ENCODE data around the gene AMN1.

- TF ChIP-seq CTCF (conservative IDR thresholded peaks at IDR 0.05; ENCODE audit: low read depth, low read length) = no peak
- no peak for TF ChIP-seq MXI1 (IDR thresholded peaks at IDR 0.05; ENCODE audit: borderline replicate concordance, low read depth, low read length)
- TF ChIP-seq POLR2A (IDR thresholded peaks at IDR 0.05; ENCODE audit: low read depth, low read length) = no peak
- TF ChIP-seq RFX5 (IDR thresholded peaks at IDR 0.05; ENCODE audit: low read depth, low read length) = no peak
- no peak for TF ChIP-seq BHLHE40 (IDR thresholded peaks at IDR 0.05; ENCODE audit: low read depth, low read length)
- TF ChIP-seq RAD21 (IDR thresholded peaks at IDR 0.05; ENCODE audit: low read length) = no peak
- TF ChIP-seq ELK1 (IDR thresholded peaks at IDR 0.05; ENCODE audit: borderline replicate concordance, low read depth, low read length) = no peak
- TF ChIP-seq SMC3 (IDR thresholded peaks at IDR 0.05; ENCODE audit: low read depth, low read length) = no peak
- no peak for TF ChIP-seq RCOR1 (IDR thresholded peaks at IDR 0.05; ENCODE audit: insufficient replicate concordance, low read length)
- TF ChIP-seq, protein P1, sequence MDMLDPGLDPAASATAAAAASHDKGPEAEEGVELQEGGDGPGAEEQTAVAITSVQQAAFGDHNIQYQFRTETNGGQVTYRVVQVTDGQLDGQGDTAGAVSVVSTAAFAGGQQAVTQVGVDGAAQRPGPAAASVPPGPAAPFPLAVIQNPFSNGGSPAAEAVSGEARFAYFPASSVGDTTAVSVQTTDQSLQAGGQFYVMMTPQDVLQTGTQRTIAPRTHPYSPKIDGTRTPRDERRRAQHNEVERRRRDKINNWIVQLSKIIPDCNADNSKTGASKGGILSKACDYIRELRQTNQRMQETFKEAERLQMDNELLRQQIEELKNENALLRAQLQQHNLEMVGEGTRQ (IDR thresholded peaks at IDR 0.05; ENCODE audit: low read depth, low read length) = no peak
- no peak for TF ChIP-seq CEBPB (IDR thresholded peaks at IDR 0.05; ENCODE audit: low read depth, low read length)
- no peak for TF ChIP-seq FOS (IDR thresholded peaks at IDR 0.05; ENCODE audit: low read depth, low read length)
- no peak for TF ChIP-seq CHD1 (IDR thresholded peaks at IDR 0.05; ENCODE audit: low read depth, low read length)
- no peak for TF ChIP-seq MAZ (IDR thresholded peaks at IDR 0.05; ENCODE audit: borderline replicate concordance, low read depth, low read length)
Observed at GRCh38 chr12:31773867-31774266, 45.0 kb upstream of the AMN1 start.
